HEK293T (cell line): Measurements from ENCODE around the gene TBC1D19.

Experiments used
- CTCF ChIA-PET: fragments of 350-600 bp; formaldehyde crosslinking; extraction: SDS; loops from one replicate; lab custom pipeline; 2021; ENCODE audit warnings: antibody characterized with exemption, inconsistent platforms; lab: Yijun Ruan, JAX
- POLR2A ChIA-PET: fragments of 350-600 bp; formaldehyde crosslinking; extraction: SDS; loops from one replicate; lab custom pipeline; 2020; ENCODE audit warnings: antibody characterized with exemption, inconsistent platforms; lab: Yijun Ruan, JAX
- DNase-seq: peaks from one replicate; pipeline ENCODE4 v3.0.0; 2012; ENCODE audit warnings: mixed read lengths; ENCODE audit errors: extremely low spot score
- ARNT ChIP-seq: fragments of 450-650 bp; IDR thresholded peaks from 2 replicates; pipeline ENCODE4 v1.6.1; 2017; ENCODE audit warnings: mild to moderate bottlenecking
- BHLHE40 ChIP-seq: fragments of 450-650 bp; IDR thresholded peaks from 2 replicates; pipeline ENCODE4 v1.6.1; 2016; ENCODE audit warnings: mild to moderate bottlenecking, moderate library complexity, borderline replicate concordance
- CTBP1 ChIP-seq: fragments of 450-650 bp; IDR thresholded peaks from 2 replicates; pipeline ENCODE4 v1.6.1; 2016; ENCODE audit warnings: borderline replicate concordance
- ELF4 ChIP-seq: fragments of 450-650 bp; IDR thresholded peaks from 2 replicates; pipeline ENCODE4 v1.6.1; 2017; ENCODE audit warnings: antibody characterized with exemption
- FOXA1 ChIP-seq: fragments of 450-650 bp; IDR thresholded peaks from 2 replicates; pipeline ENCODE4 v1.6.1; 2016; ENCODE audit warnings: mild to moderate bottlenecking
- FOXK2 ChIP-seq: fragments of 450-650 bp; IDR thresholded peaks from 2 replicates; pipeline ENCODE4 v1.6.1; 2016; ENCODE audit warnings: mild to moderate bottlenecking
- FOXM1 ChIP-seq: fragments of 450-650 bp; IDR thresholded peaks from 2 replicates; pipeline ENCODE4 v1.6.1; 2017; ENCODE audit warnings: mild to moderate bottlenecking, borderline replicate concordance
- HDGF ChIP-seq: fragments of 450-650 bp; IDR thresholded peaks from 2 replicates; pipeline ENCODE4 v1.6.1; 2017; ENCODE audit warnings: antibody characterized with exemption, borderline replicate concordance
- L3MBTL2 ChIP-seq: fragments of 450-650 bp; conservative IDR thresholded peaks from 2 replicates; pipeline ENCODE4 v1.6.1; 2016; ENCODE audit warnings: mild to moderate bottlenecking
- LEF1 ChIP-seq: fragments of 450-650 bp; IDR thresholded peaks from 2 replicates; pipeline ENCODE4 v1.6.1; 2017; ENCODE audit warnings: mild to moderate bottlenecking, borderline replicate concordance
- NFRKB ChIP-seq: fragments of 450-650 bp; IDR thresholded peaks from 2 replicates; pipeline ENCODE4 v1.6.1; 2016; ENCODE audit warnings: mild to moderate bottlenecking, moderate library complexity
- SP1 ChIP-seq: fragments of 450-650 bp; IDR thresholded peaks from 2 replicates; pipeline ENCODE4 v1.6.1; 2017
- SUZ12 ChIP-seq: fragments of 450-650 bp; IDR thresholded peaks from 2 replicates; pipeline ENCODE4 v1.6.1; 2016; ENCODE audit warnings: mild to moderate bottlenecking
- TARDBP ChIP-seq: fragments of 450-650 bp; IDR thresholded peaks from 2 replicates; pipeline ENCODE4 v1.6.1; 2016
- ZNF384 ChIP-seq: fragments of 450-650 bp; IDR thresholded peaks from 2 replicates; pipeline ENCODE4 v1.6.1; 2016
- TF ChIP-seq, protein P1 (sequence below): fragments of 450-650 bp; IDR thresholded peaks from 2 replicates; pipeline ENCODE4 v1.6.1; 2016

Gene TBC1D19

DNA sequence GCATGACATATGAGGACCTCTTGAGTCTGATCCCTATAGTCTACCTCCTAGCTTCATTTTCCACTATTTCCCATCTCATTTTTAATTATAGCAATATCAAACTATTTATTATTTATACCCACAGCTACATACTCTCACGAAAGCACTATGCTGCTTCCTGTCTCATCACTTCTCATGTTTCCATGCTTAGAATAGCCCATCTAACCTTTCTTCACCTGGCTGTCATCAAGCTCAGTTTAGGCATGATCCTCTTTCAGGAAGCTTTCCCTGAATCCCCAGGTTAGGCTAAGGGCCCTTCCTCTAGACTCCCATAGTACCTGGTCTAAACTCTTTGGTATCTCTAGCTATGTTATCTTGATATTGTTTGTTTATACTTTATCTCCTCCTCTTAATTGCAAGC is 137.8 kb downstream of the TBC1D19 start:
- CTCF ChIA-PET, result interaction anchor here (0.6 to 1.1 kb wide), 2 partner anchors 48 to 297 kb away, joined by 3 read pairs; no protein-coding TSS in a partner anchor
- no peak for DNase-seq
- TF ChIP-seq LEF1, result no peak
- no peak for TF ChIP-seq FOXA1
- no peak for TF ChIP-seq BHLHE40
- TF ChIP-seq HDGF, result no peak
- no peak for TF ChIP-seq TARDBP
- TF ChIP-seq SP1, result no peak
- TF ChIP-seq ELF4, result no peak
- no peak for TF ChIP-seq ARNT
- no peak for TF ChIP-seq SUZ12
- TF ChIP-seq FOXM1, result no peak
- no peak for TF ChIP-seq CTBP1
- no peak for TF ChIP-seq ZNF384
- TF ChIP-seq, protein P1, sequence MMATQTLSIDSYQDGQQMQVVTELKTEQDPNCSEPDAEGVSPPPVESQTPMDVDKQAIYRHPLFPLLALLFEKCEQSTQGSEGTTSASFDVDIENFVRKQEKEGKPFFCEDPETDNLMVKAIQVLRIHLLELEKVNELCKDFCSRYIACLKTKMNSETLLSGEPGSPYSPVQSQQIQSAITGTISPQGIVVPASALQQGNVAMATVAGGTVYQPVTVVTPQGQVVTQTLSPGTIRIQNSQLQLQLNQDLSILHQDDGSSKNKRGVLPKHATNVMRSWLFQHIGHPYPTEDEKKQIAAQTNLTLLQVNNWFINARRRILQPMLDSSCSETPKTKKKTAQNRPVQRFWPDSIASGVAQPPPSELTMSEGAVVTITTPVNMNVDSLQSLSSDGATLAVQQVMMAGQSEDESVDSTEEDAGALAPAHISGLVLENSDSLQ, result no peak
- no peak for TF ChIP-seq L3MBTL2
- no peak for TF ChIP-seq FOXK2
- POLR2A ChIA-PET, result no interaction called here

DNA sequence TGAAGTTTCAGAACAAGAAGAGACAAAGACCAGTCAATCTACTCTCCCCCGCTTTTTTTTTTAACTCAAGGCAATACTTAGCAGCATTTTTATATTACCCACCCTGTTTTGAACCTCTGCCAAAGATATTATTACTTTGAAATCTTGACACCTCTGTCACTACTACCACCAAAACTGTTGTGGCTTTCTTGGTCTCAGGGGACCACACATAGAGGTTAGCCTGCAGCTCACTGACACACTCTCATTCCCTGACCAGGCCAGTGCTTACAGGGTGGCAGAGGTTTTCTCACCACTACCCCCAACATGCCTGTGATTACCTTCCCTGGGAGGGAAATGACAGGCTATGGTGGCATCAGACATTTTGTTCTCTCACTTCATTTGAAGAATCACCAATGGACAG is 139.3 kb downstream of the TBC1D19 start:
- ChIA-PET POLR2A (interaction anchor here (1.5 kb wide), 1 partner anchor 134 kb away, joined by 3 read pairs; no protein-coding TSS in a partner anchor), CTCF (no interaction called here)
- DNase-seq, result no peak
- no peak for TF ChIP-seq SP1
- no peak for TF ChIP-seq SUZ12
- no peak for TF ChIP-seq ELF4
- no peak for TF ChIP-seq L3MBTL2
- TF ChIP-seq FOXK2, result no peak
- no peak for TF ChIP-seq NFRKB
- TF ChIP-seq, protein P1, result no peak

DNA sequence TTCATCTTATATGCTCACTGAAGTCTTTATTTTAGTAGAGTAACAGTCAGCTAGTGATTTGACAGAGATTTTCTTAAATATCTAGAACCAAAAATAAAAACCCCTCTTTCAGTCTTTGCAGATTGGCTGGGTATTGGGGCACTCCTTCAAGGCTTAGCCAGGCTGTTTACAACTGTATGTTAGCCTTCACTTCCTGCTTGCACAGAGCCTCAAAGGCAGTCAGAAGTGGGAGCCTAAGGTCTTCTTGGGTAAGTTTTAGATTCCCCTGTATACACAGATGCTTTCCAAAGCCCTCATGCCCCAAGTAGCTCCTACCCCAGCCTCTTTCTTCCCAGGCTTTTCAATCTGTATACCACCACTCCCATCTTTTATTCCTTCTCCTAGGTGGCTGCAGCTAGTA is 140.7 kb downstream of the TBC1D19 start:
- ChIA-PET CTCF (no interaction called here), POLR2A (no interaction called here)
- TF ChIP-seq FOXA1, result no peak
- no peak for TF ChIP-seq FOXM1
- no peak for TF ChIP-seq HDGF
- TF ChIP-seq ZNF384, result no peak
- TF ChIP-seq LEF1, result no peak
- no peak for TF ChIP-seq SP1
- no peak for TF ChIP-seq ARNT
- no peak for TF ChIP-seq FOXK2
- TF ChIP-seq L3MBTL2, result no peak
- no peak for TF ChIP-seq SUZ12
- TF ChIP-seq ELF4, result no peak
- no peak for TF ChIP-seq CTBP1
- TF ChIP-seq, protein P1, result no peak
- no peak for TF ChIP-seq NFRKB
- no peak for TF ChIP-seq BHLHE40
- no peak for TF ChIP-seq TARDBP
- no peak for DNase-seq

DNA sequence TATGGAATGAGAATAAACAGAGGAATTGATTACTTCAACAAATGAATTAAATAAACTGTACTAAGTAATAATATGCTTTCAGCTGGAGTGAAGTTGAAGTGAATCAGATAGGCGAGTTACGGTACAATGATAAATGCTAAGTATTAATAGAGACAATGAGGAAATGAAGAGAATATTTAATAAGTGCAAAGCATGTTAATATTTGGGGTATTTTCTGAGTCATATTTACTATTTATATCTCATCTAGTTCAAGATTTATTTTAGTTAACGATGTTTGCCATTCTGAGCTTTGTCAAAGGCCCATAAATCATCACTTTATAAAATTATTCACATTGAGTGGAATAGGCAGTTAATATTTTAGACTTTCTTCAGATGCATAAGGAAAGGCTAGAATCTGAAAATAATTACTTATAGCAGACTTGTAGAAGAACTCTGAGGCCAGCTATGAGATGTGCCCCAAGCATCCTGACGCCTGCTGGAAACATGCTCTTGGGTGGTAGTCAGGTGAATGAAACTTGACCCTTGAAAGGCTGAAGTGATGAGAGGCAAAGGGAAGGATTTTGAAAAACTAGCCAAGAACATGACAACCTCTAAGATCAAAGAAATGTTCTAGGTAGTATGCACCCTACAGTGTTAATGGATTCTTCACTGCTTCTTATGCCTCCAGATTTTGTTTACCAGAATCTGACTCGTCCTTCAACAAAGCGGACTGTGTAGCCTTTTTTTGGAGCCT is 142.9 kb downstream of the TBC1D19 start:
- ChIA-PET POLR2A (no interaction called here), CTCF (interaction anchor here (0.5 kb wide), 1 partner anchor 8 kb away, joined by 3 read pairs; no protein-coding TSS in a partner anchor)
- no peak for DNase-seq
- TF ChIP-seq HDGF, result no peak
- TF ChIP-seq FOXA1, result no peak
- TF ChIP-seq CTBP1, result no peak

DNA sequence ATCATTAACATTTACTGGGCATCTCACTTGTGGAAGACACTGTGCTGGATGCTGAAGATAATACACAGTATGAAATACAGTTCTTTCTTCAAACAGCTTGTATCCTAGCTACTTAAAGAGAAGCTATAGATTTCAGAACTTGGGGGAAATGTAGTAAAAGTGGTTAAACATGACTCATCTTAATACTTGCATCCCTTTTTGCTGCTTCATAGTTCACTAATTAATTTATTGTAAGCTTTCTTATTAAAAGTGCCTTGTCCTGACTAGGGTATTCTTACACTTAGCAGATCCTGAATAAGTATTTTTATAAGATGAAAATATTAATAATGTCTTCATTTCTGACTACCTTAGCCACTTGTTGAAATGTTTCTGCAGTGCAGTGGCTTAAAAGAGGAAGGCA is 144.0 kb downstream of the TBC1D19 start:
- TF ChIP-seq BHLHE40 (no peak), ELF4 (no peak), NFRKB (no peak), FOXK2 (no peak), HDGF (no peak)
- TF ChIP-seq, protein P1, result no peak
- ChIA-PET POLR2A (no interaction called here), CTCF (no interaction called here)
- DNase-seq, result no peak

DNA sequence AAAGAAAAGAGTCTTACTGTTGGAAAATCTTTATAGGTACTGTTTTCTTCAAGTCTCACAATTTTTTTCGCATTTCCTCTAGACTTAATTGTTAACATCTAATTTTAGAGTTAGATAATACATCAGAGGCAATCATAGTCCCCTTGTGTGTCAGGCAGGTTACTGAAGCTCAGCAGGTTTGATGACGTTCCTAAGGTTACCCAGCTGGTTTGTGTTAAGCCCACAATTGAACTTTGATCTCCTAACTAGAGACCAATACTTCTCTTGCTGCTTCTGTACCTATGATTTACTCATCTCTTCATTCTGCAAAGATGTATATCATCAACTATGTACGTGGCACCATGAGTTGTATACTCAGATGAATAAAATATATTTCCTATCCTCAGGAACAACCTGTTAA is 145.1 kb downstream of the TBC1D19 start:
- ChIA-PET POLR2A (no interaction called here), CTCF (interaction anchor here (0.6 kb wide), 1 partner anchor 145 kb away, joined by 3 read pairs; no protein-coding TSS in a partner anchor)
- TF ChIP-seq FOXK2, result no peak
- no peak for TF ChIP-seq ZNF384
- TF ChIP-seq HDGF, result no peak
- TF ChIP-seq TARDBP, result no peak
- no peak for TF ChIP-seq BHLHE40
- DNase-seq, result no peak
